Measurements from ENCODE around the gene RILPL2. TPM values are rescaled to one million over a fixed set of nuclear protein-coding genes. Genes with fewer than 3 reads are reported as not detected.

The RILPL2 gene
- total and polyA plus RNA-seq, 9 of the 15 experiments (the other 6 are each of a cell fraction or from before 2014, with no cell fraction given) = 0.61 to 5.8 (median 4.3) TPM

DNA sequence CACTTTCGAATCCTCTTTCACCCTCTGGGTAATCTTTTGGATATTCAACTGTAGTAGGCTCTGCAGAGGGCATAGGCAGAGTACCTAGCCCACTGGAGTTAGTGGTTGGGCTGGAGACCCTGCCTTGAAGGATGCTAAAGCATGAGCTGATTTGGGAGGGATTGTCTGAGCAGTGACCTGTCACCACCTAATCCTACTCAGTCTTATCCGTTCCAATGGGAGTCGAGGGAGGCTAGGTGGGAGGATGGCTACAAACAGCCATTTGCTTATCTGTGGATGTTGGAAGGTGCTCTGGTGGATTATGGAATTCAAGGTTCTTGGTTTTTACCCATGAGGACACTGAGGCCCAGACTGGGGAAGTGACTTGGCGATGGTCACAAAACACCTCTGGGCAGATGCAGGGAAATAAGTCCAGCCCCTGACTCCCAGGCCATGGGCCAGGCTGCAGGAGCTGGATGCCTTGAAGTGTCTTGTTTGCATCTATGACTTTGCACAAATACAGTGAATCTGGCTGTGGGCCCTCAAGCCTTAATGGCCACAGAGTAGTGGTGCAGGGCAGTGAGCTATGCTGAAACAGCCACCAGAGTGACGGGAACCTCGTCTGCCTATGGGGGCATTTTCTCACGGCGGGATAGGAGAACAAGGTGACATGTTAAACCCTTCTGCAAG, 48.8 kb downstream of the RILPL2 start (continued):
- TF ChIP-seq TSC22D4 (tag; IDR thresholded peaks at IDR 0.05) = no peak
- no peak for TF ChIP-seq ZNF830 (CRISPR knock-in tag; IDR thresholded peaks at IDR 0.05)
- TF ChIP-seq TCFL5 (CRISPR knock-in tag; conservative IDR thresholded peaks at IDR 0.05) = no peak
- no peak for TF ChIP-seq MXD1 (CRISPR knock-in tag; IDR thresholded peaks at IDR 0.05; ENCODE audit: borderline replicate concordance, poor library complexity, severe bottlenecking)
- 0 out of 2 replicates have a peak, but pooled peaks have one; percentile 13 for TF ChIP-seq JUN (IDR thresholded peaks at IDR 0.05; ENCODE audit: borderline replicate concordance, low read depth, low read length)
- TF ChIP-seq JUN (CRISPR knock-in tag; IDR thresholded peaks at IDR 0.05; ENCODE audit: borderline replicate concordance) = no peak
- no peak for TF ChIP-seq JUNB (CRISPR knock-in tag; conservative IDR thresholded peaks at IDR 0.05)
- TF ChIP-seq HIVEP1 (CRISPR knock-in tag; IDR thresholded peaks at IDR 0.05) = no peak
- no peak for TF ChIP-seq TAF9B (IDR thresholded peaks at IDR 0.05; ENCODE audit: partially characterized antibody)
- no peak for TF ChIP-seq E2F5 (CRISPR knock-in tag; IDR thresholded peaks at IDR 0.05)
- no peak for TF ChIP-seq SIX5 (IDR thresholded peaks at IDR 0.05; ENCODE audit: borderline replicate concordance in 1 of 2, insufficient read depth in 1 of 2, low read depth in 1 of 2, low read length in 2 of 2)
- no peak for TF ChIP-seq GABPB2 (CRISPR knock-in tag; conservative IDR thresholded peaks at IDR 0.05)
- peak; percentile 23; the same call in 1 of the 2 replicates for TF ChIP-seq GATAD2A (IDR thresholded peaks at IDR 0.05)
- no peak for TF ChIP-seq HMG20A (CRISPR knock-in tag; conservative IDR thresholded peaks at IDR 0.05)
- TF ChIP-seq ILK (tag; IDR thresholded peaks at IDR 0.05; ENCODE audit: borderline replicate concordance, low read depth) = no peak
- TF ChIP-seq TAL1 (IDR thresholded peaks at IDR 0.05) = peak; percentile 75
- TF ChIP-seq KDM2B (CRISPR knock-in tag; IDR thresholded peaks at IDR 0.05) = peak; percentile 59; the same call in 1 of the 2 replicates
- TF ChIP-seq, protein P1, sequence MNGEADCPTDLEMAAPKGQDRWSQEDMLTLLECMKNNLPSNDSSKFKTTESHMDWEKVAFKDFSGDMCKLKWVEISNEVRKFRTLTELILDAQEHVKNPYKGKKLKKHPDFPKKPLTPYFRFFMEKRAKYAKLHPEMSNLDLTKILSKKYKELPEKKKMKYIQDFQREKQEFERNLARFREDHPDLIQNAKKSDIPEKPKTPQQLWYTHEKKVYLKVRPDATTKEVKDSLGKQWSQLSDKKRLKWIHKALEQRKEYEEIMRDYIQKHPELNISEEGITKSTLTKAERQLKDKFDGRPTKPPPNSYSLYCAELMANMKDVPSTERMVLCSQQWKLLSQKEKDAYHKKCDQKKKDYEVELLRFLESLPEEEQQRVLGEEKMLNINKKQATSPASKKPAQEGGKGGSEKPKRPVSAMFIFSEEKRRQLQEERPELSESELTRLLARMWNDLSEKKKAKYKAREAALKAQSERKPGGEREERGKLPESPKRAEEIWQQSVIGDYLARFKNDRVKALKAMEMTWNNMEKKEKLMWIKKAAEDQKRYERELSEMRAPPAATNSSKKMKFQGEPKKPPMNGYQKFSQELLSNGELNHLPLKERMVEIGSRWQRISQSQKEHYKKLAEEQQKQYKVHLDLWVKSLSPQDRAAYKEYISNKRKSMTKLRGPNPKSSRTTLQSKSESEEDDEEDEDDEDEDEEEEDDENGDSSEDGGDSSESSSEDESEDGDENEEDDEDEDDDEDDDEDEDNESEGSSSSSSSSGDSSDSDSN (IDR thresholded peaks at IDR 0.05; ENCODE audit: borderline replicate concordance in 1 of 2, low read depth in 2 of 2, low read length in 2 of 2) = 0 out of 4 replicates have a peak, but pooled peaks of 1 of the 2 experiments have one; percentile 43
- no peak for TF ChIP-seq PURB (CRISPR knock-in tag; IDR thresholded peaks at IDR 0.05; ENCODE audit: low read depth)
- peak in 1 of 2 experiments; percentile 76; a peak in 2 of 4 replicates for TF ChIP-seq HDAC1 (IDR thresholded peaks at IDR 0.05)
- no peak for TF ChIP-seq ZNF121 (CRISPR knock-in tag; conservative IDR thresholded peaks at IDR 0.05)
- TF ChIP-seq ZSCAN29 (IDR thresholded peaks at IDR 0.05) = no peak
- TF ChIP-seq, protein P2, sequence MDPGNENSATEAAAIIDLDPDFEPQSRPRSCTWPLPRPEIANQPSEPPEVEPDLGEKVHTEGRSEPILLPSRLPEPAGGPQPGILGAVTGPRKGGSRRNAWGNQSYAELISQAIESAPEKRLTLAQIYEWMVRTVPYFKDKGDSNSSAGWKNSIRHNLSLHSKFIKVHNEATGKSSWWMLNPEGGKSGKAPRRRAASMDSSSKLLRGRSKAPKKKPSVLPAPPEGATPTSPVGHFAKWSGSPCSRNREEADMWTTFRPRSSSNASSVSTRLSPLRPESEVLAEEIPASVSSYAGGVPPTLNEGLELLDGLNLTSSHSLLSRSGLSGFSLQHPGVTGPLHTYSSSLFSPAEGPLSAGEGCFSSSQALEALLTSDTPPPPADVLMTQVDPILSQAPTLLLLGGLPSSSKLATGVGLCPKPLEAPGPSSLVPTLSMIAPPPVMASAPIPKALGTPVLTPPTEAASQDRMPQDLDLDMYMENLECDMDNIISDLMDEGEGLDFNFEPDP (CRISPR knock-in tag; IDR thresholded peaks at IDR 0.05) = no peak
- no peak for TF ChIP-seq THRAP3 (IDR thresholded peaks at IDR 0.05; ENCODE audit: borderline replicate concordance)

Measured in K562 (cell line).